Vagina (tissue), 2 donors: ENCODE measurements around the gene TSPAN19.

Source experiments
- CTCF ChIP-seq, 3 experiments: fragments of 450-650 bp in 2 of 3; fragments of 200-600 bp in 1 of 3; sonication (generic) in 1 of 3; IDR thresholded peaks; one replicate each; pipeline ENCODE4 v1.5.1; 2017 to 2019; ENCODE audit warnings: antibody characterized with exemption in 3 of 3, mild to moderate bottlenecking in 2 of 3, moderate library complexity in 2 of 3
- POLR2A ChIP-seq, 2 donors: fragments of 450-650 bp; IDR thresholded peaks; one replicate each; pipeline ENCODE4 v1.6.1; 2017; ENCODE audit warnings: antibody characterized with exemption in 2 of 2, mild to moderate bottlenecking in 2 of 2, moderate library complexity in 2 of 2
- POLR2AphosphoS5 ChIP-seq, 2 donors: sonication (generic); formaldehyde crosslinking; IDR thresholded peaks; one replicate each; pipeline ENCODE4 v1.9.0; 2017; ENCODE audit warnings: antibody characterized with exemption in 2 of 2, mild to moderate bottlenecking in 2 of 2, low read depth in 1 of 2; ENCODE audit not compliant: insufficient read depth in 1 of 2

DNA sequence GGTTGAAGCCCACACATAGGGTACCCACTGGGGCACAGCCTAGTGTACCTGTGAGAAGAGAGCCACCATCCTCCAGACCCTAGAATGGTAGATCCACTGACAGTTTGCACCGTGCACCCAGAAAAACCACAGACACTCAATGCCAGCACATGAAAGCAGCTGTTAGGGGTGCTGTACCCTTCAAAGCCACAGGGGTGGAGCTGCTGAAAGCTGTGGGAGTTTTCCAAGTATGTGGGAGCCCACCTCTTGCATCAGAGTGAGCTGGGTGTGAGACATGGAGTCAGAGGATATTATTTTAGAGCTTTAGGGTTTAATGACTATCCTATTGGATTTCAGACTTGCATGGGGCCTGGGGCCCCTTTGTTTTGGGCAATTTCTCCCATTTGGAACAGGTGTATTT lies 30.5 kb downstream of the TSPAN19 start:
- no peak for TF ChIP-seq POLR2AphosphoS5 (IDR thresholded peaks at IDR 0.05; ENCODE audit: insufficient read depth in 1 of 2, low read depth in 1 of 2)
- no peak for TF ChIP-seq CTCF (IDR thresholded peaks at IDR 0.05)
- TF ChIP-seq POLR2A (IDR thresholded peaks at IDR 0.05): no peak
